Stomach smooth muscle (tissue), 2 donors: ENCODE data around the gene GDI1.

ENCODE experiments used
- H3K27ac ChIP-seq: one replicate; pipeline ENCODE4 v1.7.0; 2013; ENCODE audit warnings: mild to moderate bottlenecking, low read length, inconsistent platforms
- H3K27me3 ChIP-seq, 2 donors: one replicate each; pipeline ENCODE4 v1.7.0; 2013; ENCODE audit warnings: low read length in 2 of 2; ENCODE audit not compliant: insufficient read depth in 2 of 2, control insufficient read depth in 1 of 2
- H3K36me3 ChIP-seq, 2 donors: one replicate each; pipeline ENCODE4 v1.7.0; 2013; ENCODE audit warnings: low read length in 2 of 2; ENCODE audit not compliant: control insufficient read depth in 2 of 2, insufficient read depth in 2 of 2
- H3K4me1 ChIP-seq: one replicate; pipeline ENCODE4 v1.7.0; 2013; ENCODE audit warnings: low read length; ENCODE audit not compliant: control insufficient read depth, insufficient read depth
- H3K4me3 ChIP-seq, 2 donors: one replicate each; pipeline ENCODE4 v1.7.0; 2013; ENCODE audit warnings: low read length in 2 of 2
- H3K9ac ChIP-seq, 2 donors: one replicate each; pipeline ENCODE4 v1.7.0; 2013; ENCODE audit warnings: low read length in 2 of 2, mild to moderate bottlenecking in 1 of 2
- H3K9me3 ChIP-seq, 2 donors: one replicate each; pipeline ENCODE4 v1.7.0; 2013; ENCODE audit warnings: low read length in 2 of 2; ENCODE audit not compliant: control insufficient read depth in 2 of 2
- donor health status: healthy.
- donor health status: Pancreatic carcinoma.

GDI1 gene

GRCh38 chrX:154437971-154438893 lies 1.3 kb downstream of the GDI1 start:
- Histone ChIP-seq H3K4me1 (peaks cover 24% of the 10 kb centered on the region), H3K36me3 (peaks cover 8 to 10% of the 10 kb centered on the region in 2 donors)

GRCh38 chrX:154439841-154440240 lies 2.9 kb downstream of the GDI1 start:
- H3K9ac ChIP-seq: no peak overlapping the region
- H3K9me3 ChIP-seq: no peaks in the 10 kb centered on the region
- H3K4me3 ChIP-seq: no peak overlapping the region
- no peak overlapping the region for H3K27ac ChIP-seq
- peaks cover 32% of the 10 kb centered on the region for H3K4me1 ChIP-seq
- peaks cover 5 to 8% of the 10 kb centered on the region in 2 donors for H3K36me3 ChIP-seq
- peaks cover 0 to 7% of the 10 kb centered on the region in 2 donors for H3K27me3 ChIP-seq

More at GRCh38 chrX:154437971-154438893, 1.3 kb downstream of the GDI1 start:
- peak overlapping the region; percentile 52 to 55 for H3K9ac ChIP-seq
- peak overlapping the region; percentile 68 to 75 for H3K4me3 ChIP-seq
- H3K27ac ChIP-seq: peak overlapping the region; percentile 11
- no peaks in the 10 kb centered on the region for H3K9me3 ChIP-seq
- peaks cover 0 to 4% of the 10 kb centered on the region in 2 donors for H3K27me3 ChIP-seq

GRCh38 chrX:154440623-154441357 lies 3.8 kb downstream of the GDI1 start:
- peaks cover 0 to 9% of the 10 kb centered on the region in 2 donors for H3K27me3 ChIP-seq
- H3K4me1 ChIP-seq: peaks cover 41% of the 10 kb centered on the region
- no peak overlapping the region for H3K27ac ChIP-seq
- H3K4me3 ChIP-seq: no peak overlapping the region
- no peaks in the 10 kb centered on the region for H3K9me3 ChIP-seq
- peaks cover 6 to 8% of the 10 kb centered on the region in 2 donors for H3K36me3 ChIP-seq
- H3K9ac ChIP-seq: no peak overlapping the region

- H3K36me3 ChIP-seq: peaks cover 10% of the 10 kb centered on the region in 2 donors
- H3K9me3 ChIP-seq: no peaks in the 10 kb centered on the region
- H3K9ac ChIP-seq: no peak overlapping the region
- peaks cover 39% of the 10 kb centered on the region for H3K4me1 ChIP-seq
- peaks cover 0 to 9% of the 10 kb centered on the region in 2 donors for H3K27me3 ChIP-seq
- H3K4me3 ChIP-seq: no peak overlapping the region
- H3K27ac ChIP-seq: no peak overlapping the region
Measured at GRCh38 chrX:154441564-154441963, 4.6 kb downstream of the GDI1 start.

- peak overlapping the region; percentile 2 for H3K27ac ChIP-seq
- H3K4me1 ChIP-seq: peaks cover 39% of the 10 kb centered on the region
- H3K9me3 ChIP-seq: no peaks in the 10 kb centered on the region
- H3K27me3 ChIP-seq: peaks cover 0 to 9% of the 10 kb centered on the region in 2 donors
- no peak overlapping the region for H3K4me3 ChIP-seq
- no peak overlapping the region for H3K9ac ChIP-seq
- H3K36me3 ChIP-seq: peaks cover 10 to 11% of the 10 kb centered on the region in 2 donors
Measured at GRCh38 chrX:154441984-154442707, 5.2 kb downstream of the GDI1 start.

- H3K27ac ChIP-seq: peak overlapping the region; percentile 62
- peak overlapping the region; percentile 21 to 53 for H3K9ac ChIP-seq
- H3K36me3 ChIP-seq: peaks cover 12 to 15% of the 10 kb centered on the region in 2 donors
- peak overlapping the region in 1 of 2 donors; percentile 62 for H3K4me3 ChIP-seq
- peaks cover 0 to 6% of the 10 kb centered on the region in 2 donors for H3K27me3 ChIP-seq
- peaks cover 32% of the 10 kb centered on the region for H3K4me1 ChIP-seq
- H3K9me3 ChIP-seq: no peaks in the 10 kb centered on the region
Measured at GRCh38 chrX:154443479-154443910, 6.5 kb downstream of the GDI1 start.

- peaks cover 0 to 6% of the 10 kb centered on the region in 2 donors for H3K27me3 ChIP-seq
- H3K9ac ChIP-seq: peak within 1 kb of the TSS; percentile 69 to 76
- peak within 1 kb of the TSS; percentile 57 to 69 for H3K4me3 ChIP-seq
- peaks cover 26% of the 10 kb centered on the region for H3K4me1 ChIP-seq
- H3K9me3 ChIP-seq: no peaks in the 10 kb centered on the region
- H3K36me3 ChIP-seq: peaks cover 17 to 21% of the 10 kb centered on the region in 2 donors
- H3K27ac ChIP-seq: peak within 1 kb of the TSS; percentile 62
Measured at GRCh38 chrX:154443992-154444754, 7.2 kb downstream of the GDI1 start, which contains the start of gene FAM50A. FAM50A (plus strand) TSS chrX:154444141; CDS start chrX:154444236, 95 bp downstream.

- peaks cover 22% of the 10 kb centered on the region in 2 donors for H3K36me3 ChIP-seq
Measured at GRCh38 chrX:154444755-154445246, 7.8 kb downstream of the GDI1 start.

GRCh38 chrX:154445776-154446175 lies 8.8 kb downstream of the GDI1 start:
- Histone ChIP-seq H3K9me3 (no peaks in the 10 kb centered on the region), H3K36me3 (peaks cover 17 to 27% of the 10 kb centered on the region in 2 donors), H3K4me1 (peaks cover 22% of the 10 kb centered on the region), H3K27me3 (peaks cover 0 to 6% of the 10 kb centered on the region in 2 donors), H3K9ac (no peak overlapping the region), H3K27ac (no peak overlapping the region), H3K4me3 (no peak overlapping the region)

More at GRCh38 chrX:154444755-154445246, 7.8 kb downstream of the GDI1 start:
- Histone ChIP-seq H3K4me3 (peak overlapping the region; percentile 57 to 69), H3K9me3 (no peaks in the 10 kb centered on the region), H3K27me3 (peaks cover 0 to 6% of the 10 kb centered on the region in 2 donors), H3K9ac (peak overlapping the region; percentile 69 to 76), H3K4me1 (peaks cover 26% of the 10 kb centered on the region), H3K27ac (peak overlapping the region; percentile 41)
